Lower lobe of right lung (tissue), 2 donors: ENCODE results near the gene CREB3L2. TPM values are rescaled to one million over a fixed set of nuclear protein-coding genes. Genes with fewer than 3 reads are reported as not detected.

ENCODE experiments used
- ATAC-seq, 2 donors: fragments of 200-7000 bp; cut with Tn5 transposase; one replicate each; pipeline ENCODE4 v1.9.1; 2020 to 2022; ENCODE audit warnings: mild to moderate bottlenecking in 2 of 2, moderate library complexity in 2 of 2
- DNase-seq: peaks from one replicate; pipeline ENCODE4 v3.0.0-alpha.2; 2020
- H3K27ac ChIP-seq: fragments of 200-600 bp; one replicate; pipeline ENCODE4 v1.8.0; 2022
- H3K27me3 ChIP-seq: fragments of 200-600 bp; one replicate; pipeline ENCODE4 v1.8.0; 2022; ENCODE audit warnings: low read depth
- H3K36me3 ChIP-seq: fragments of 200-600 bp; one replicate; pipeline ENCODE4 v1.8.0; 2022; ENCODE audit warnings: mild to moderate bottlenecking
- H3K4me1 ChIP-seq: fragments of 200-600 bp; one replicate; pipeline ENCODE4 v1.8.0; 2022
- H3K4me3 ChIP-seq: fragments of 200-600 bp; one replicate; pipeline ENCODE4 v1.8.0; 2022; ENCODE audit warnings: mild to moderate bottlenecking
- H3K9me3 ChIP-seq: fragments of 200-600 bp; one replicate; pipeline ENCODE4 v1.8.0; 2022
- intact Hi-C: fragments of 100-400 bp; cut with DNase I; formaldehyde crosslinking; loops from one replicate; pipeline ENCODE4 v1.11.0; 2022
- total RNA-seq: library from RNA; stranded (reverse); fragmentation: NEBNext Ultra II Directional; extraction: Animal tissue kit (Norgen Biotek cat#: 25700); gene quantifications from one replicate; pipeline ENCODE4 v1.2.1, GENCODE V29; 2021
- TF ChIP-seq, protein P1 (sequence below): fragments of 200-600 bp; IDR thresholded peaks from one replicate; pipeline ENCODE4 v1.8.0; 2022; ENCODE audit warnings: antibody characterized with exemption, mild to moderate bottlenecking
- donor health status: DM: no; HTN: yes; CAD: no; lungs with severe emphysema.

Gene CREB3L2
- total RNA-seq, 1 donor from 2014 or later: 48.9 TPM

DNA sequence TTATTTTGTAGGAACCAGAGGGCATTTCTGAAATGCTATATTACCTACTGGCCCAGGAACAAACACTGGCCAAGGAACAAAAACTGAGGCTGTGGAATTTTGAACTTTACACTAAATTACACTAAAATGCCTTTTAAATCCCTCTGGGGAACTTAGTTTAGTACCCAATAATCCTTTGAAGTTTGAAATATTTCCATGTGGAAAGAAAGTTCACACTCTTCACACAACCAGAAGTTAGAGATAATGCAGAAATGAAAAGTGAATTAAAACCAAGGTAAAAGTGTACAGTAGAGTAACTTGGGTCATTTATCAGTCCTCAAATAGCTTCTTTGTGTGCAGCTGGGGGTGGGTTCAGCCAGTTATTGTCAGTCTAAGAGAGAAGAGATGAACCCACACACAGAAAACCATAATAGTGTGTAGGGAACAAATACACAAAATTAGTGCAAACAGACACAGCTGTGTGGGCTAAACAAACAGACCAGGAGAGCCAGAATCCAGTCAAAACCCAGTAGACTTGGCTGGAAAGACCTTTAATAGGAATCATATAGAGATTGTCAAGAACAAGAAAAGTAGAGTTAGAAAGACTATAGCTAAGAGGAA lies 108.6 kb downstream of the CREB3L2 start:
- intact Hi-C loops: no loop called here

DNA sequence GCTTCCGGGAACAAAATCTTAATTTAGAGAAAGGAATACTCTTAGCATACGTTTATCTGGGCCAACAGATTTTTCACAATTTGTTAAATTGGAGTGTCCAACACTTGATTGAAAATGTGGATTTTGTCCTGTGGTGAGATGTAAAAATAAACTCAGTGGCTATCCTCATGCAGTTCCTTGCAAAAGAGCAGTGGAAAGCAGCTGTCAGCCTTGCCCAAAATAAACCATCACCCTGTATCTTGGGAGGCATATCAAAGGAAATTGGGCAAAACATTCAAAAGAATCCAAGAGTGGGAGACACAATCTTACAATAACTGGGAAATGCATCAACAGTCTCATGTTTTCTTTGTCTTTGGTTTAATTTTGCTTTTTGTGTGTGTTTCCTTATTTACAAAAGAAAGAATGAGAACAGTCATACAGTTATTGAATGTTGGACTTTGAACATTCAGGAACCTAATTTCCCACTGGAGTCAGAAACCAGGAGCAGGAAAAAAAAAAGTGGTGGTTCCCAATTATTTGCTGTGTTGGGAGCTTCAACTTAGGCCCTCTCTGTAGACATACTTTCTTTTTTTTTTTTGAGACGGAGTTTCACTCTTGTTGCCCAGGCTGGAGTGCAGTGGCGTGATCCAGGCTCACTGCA lies 110.8 kb downstream of the CREB3L2 start:
- TF ChIP-seq, protein P1, sequence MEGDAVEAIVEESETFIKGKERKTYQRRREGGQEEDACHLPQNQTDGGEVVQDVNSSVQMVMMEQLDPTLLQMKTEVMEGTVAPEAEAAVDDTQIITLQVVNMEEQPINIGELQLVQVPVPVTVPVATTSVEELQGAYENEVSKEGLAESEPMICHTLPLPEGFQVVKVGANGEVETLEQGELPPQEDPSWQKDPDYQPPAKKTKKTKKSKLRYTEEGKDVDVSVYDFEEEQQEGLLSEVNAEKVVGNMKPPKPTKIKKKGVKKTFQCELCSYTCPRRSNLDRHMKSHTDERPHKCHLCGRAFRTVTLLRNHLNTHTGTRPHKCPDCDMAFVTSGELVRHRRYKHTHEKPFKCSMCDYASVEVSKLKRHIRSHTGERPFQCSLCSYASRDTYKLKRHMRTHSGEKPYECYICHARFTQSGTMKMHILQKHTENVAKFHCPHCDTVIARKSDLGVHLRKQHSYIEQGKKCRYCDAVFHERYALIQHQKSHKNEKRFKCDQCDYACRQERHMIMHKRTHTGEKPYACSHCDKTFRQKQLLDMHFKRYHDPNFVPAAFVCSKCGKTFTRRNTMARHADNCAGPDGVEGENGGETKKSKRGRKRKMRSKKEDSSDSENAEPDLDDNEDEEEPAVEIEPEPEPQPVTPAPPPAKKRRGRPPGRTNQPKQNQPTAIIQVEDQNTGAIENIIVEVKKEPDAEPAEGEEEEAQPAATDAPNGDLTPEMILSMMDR: no peak
- Histone ChIP-seq H3K36me3 (peaks cover 89% of the 10 kb centered on the region), H3K27me3 (no peaks in the 10 kb centered on the region), H3K27ac (no peak overlapping the region), H3K4me3 (no peak overlapping the region), H3K4me1 (no peaks in the 10 kb centered on the region), H3K9me3 (no peaks in the 10 kb centered on the region)
- intact Hi-C loops: no loop called here
- ATAC-seq (no peak), DNase-seq (no peak)

More for the DNA sequence above, 108.6 kb downstream of the CREB3L2 start:
- Histone ChIP-seq H3K4me1 (no peaks in the 10 kb centered on the region), H3K27me3 (no peaks in the 10 kb centered on the region), H3K36me3 (peaks cover 90% of the 10 kb centered on the region), H3K4me3 (no peak overlapping the region), H3K27ac (no peak overlapping the region), H3K9me3 (no peaks in the 10 kb centered on the region)
- ATAC-seq (no peak), DNase-seq (no peak)
- TF ChIP-seq, protein P1: no peak

DNA sequence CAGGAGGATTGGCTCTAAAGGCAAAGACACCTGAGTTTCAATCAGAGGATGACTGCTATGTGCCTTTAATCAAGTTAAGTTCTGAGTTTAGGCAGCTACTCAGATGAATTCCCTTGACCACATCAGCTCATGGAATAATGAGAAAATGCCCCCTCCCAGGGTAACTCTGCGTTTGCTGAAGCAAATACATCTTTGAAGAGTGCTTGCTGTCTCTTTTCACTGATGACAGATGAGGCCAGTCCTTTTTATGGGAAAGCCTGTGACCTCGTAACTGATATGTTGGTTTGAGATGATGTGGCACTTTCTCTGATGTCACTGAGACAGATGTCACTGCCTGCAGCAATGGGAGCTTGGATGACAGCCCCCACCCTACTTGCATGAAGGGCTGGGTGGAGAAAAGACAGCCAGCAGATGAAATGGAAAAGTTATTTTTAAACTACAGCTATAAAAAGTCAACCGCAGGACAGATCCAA lies 111.4 kb downstream of the CREB3L2 start:
- TF ChIP-seq, protein P1: no peak

DNA sequence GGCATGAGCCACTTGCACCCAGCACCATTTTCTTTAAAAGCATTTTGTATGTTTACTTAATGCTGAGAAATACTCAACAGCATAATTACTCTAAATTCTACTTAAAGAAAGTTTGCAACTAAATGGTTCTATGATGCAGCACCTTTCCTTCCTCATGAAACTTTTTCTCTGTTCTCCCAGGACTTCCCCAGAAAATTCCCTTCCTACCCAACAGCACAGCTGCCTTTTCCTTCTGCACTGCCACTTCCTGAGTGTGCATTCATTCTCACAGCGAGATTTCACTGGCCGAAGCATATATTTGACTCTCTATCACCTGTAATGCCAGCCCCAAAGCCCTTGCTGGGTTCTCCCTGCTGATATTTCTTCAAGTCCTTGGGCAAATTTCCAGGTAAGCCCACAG lies 113.6 kb downstream of the CREB3L2 start:
- Histone ChIP-seq H3K9me3 (no peaks in the 10 kb centered on the region), H3K36me3 (peaks cover 88% of the 10 kb centered on the region), H3K27ac (no peak overlapping the region), H3K4me1 (no peaks in the 10 kb centered on the region), H3K4me3 (no peak overlapping the region), H3K27me3 (no peaks in the 10 kb centered on the region)
- TF ChIP-seq, protein P1: no peak
- ATAC-seq (no peak), DNase-seq (no peak)
- intact Hi-C loops: no loop called here

More for the DNA sequence above, 111.4 kb downstream of the CREB3L2 start:
- intact Hi-C loops: no loop called here
- Histone ChIP-seq H3K4me3 (no peak overlapping the region), H3K4me1 (no peaks in the 10 kb centered on the region), H3K36me3 (peaks cover 89% of the 10 kb centered on the region), H3K9me3 (no peaks in the 10 kb centered on the region), H3K27me3 (no peaks in the 10 kb centered on the region), H3K27ac (no peak overlapping the region)
- no peak for ATAC-seq
- no peak for DNase-seq

DNA sequence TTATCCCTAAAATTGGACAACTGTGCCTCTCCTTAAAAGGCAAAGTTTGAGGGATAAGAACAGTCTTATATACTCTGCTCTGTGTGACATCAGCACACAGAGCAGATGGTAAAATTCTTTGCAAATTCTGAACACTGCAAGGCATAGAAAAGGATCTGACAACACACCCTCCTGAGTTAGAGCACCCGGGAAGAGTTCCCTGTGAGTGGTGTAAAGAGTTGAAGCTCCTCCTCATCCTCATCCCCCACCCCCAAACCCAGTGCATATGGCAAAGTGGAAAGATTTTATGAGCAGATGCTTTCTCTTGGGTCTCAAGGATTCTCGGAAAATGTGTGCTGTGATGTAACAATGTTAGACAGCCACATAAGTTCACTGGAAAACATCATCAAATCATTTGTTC lies 115.1 kb downstream of the CREB3L2 start:
- peaks cover 88% of the 10 kb centered on the region for H3K36me3 ChIP-seq
- no peak for DNase-seq
- H3K4me3 ChIP-seq: no peak overlapping the region
- no peaks in the 10 kb centered on the region for H3K4me1 ChIP-seq
- no peak overlapping the region for H3K27ac ChIP-seq
- no peaks in the 10 kb centered on the region for H3K27me3 ChIP-seq
- intact Hi-C loops: no loop called here
- no peaks in the 10 kb centered on the region for H3K9me3 ChIP-seq
- TF ChIP-seq, protein P1: no peak
- no peak for ATAC-seq
